Fibroblast of mammary gland (primary cell): ENCODE results near the gene RSRC1.
"Not testable (repeated sequence)": the region's sequence is repeated elsewhere in the genome, so short reads cannot be mapped to it uniquely, and the experiment has no call there.

ENCODE experiments used
- DNase-seq: peaks from one replicate; pipeline ENCODE4 v3.0.0-alpha.2; 2010; ENCODE audit warnings: low read depth
- H3K4me3 ChIP-seq: 2 replicates; pipeline ENCODE4 v1.5.1; 2011; ENCODE audit warnings: low read depth, mild to moderate bottlenecking, low read length, moderate library complexity; ENCODE audit not compliant: control insufficient read depth
- CTCF ChIP-seq: conservative IDR thresholded peaks from 2 replicates; pipeline ENCODE4 v1.5.1; 2011; ENCODE audit warnings: low read depth, low read length, inconsistent platforms; ENCODE audit not compliant: control insufficient read depth, insufficient read depth

RSRC1 gene

GRCh38 chr3:158407844-158408517, 298.1 kb downstream of the RSRC1 start:
- H3K4me3 ChIP-seq, result no peak overlapping the region
- no peak for DNase-seq
- no peak for TF ChIP-seq CTCF

GRCh38 chr3:158408518-158408897, 298.6 kb downstream of the RSRC1 start:
- H3K4me3 ChIP-seq, result not testable (repeated sequence)
- DNase-seq, result peak; percentile 42

- no peak for DNase-seq
- no peak overlapping the region for H3K4me3 ChIP-seq
- no peak for TF ChIP-seq CTCF
Measured at GRCh38 chr3:158418035-158418434, 308.1 kb downstream of the RSRC1 start.

GRCh38 chr3:158419820-158420653, 310.1 kb downstream of the RSRC1 start:
- no peak overlapping the region for H3K4me3 ChIP-seq
- no peak for TF ChIP-seq CTCF
- no peak for DNase-seq

GRCh38 chr3:158420654-158421396, 310.9 kb downstream of the RSRC1 start:
- TF ChIP-seq CTCF, result no peak
- peak; percentile 83 for DNase-seq

GRCh38 chr3:158430448-158430847, 320.6 kb downstream of the RSRC1 start:
- DNase-seq, result no peak

More at GRCh38 chr3:158420654-158421396, 310.9 kb downstream of the RSRC1 start:
- no peak overlapping the region for H3K4me3 ChIP-seq

More at GRCh38 chr3:158430448-158430847, 320.6 kb downstream of the RSRC1 start:
- H3K4me3 ChIP-seq, result no peak overlapping the region
- TF ChIP-seq CTCF, result no peak
